K562 (cell line): ENCODE measurements around the gene RPL39. TPM values are rescaled to one million over a fixed set of nuclear protein-coding genes. Genes with fewer than 3 reads are reported as not detected.

Experiments used
- ATAC-seq: fragments of 200-7000 bp; cut with Tn5 transposase; 3 replicates; pipeline ENCODE4 v1.9.1; 2020; ENCODE audit warnings: moderate library complexity
- BruUV-seq: library from RNA; stranded (reverse); fragments of 400-500 nt; replicated peaks from 2 replicates; lab custom pipeline; 2021; lab: Mats Ljungman, UMichigan
- CTCF ChIA-PET: fragments of 300-600 bp; formaldehyde crosslinking; extraction: SDS; loops from one replicate; lab custom pipeline; 2021; ENCODE audit warnings: low intra/inter-chr PET ratio; lab: Yijun Ruan, JAX
- POLR2A ChIA-PET: fragments of 300-600, 350-650 bp; sonication (Branson Sonifier 250); formaldehyde crosslinking; extraction: SDS; loops from one replicate; lab custom pipeline; 2021; ENCODE audit warnings: antibody characterized with exemption, inconsistent platforms; lab: Yijun Ruan, JAX
- DNase-seq, 4 experiments: peaks; one replicate each; pipeline versions ENCODE4 v3.0.0 to v3.0.0-alpha.2; 2011 to 2018; ENCODE audit warnings: low spot score in 3 of 4, mixed read lengths in 3 of 4; ENCODE audit errors: extremely low read depth in 1 of 4
- FAIRE-seq: peaks from 2 replicates; lab custom pipeline; 2011; peaks lifted over from hg19 to GRCh38; lab: Jason Lieb, UNC
- H2AFZ ChIP-seq: 2 replicates; pipeline ENCODE4 v1.6.0; 2011; ENCODE audit warnings: low read depth, low read length, control low read depth, inconsistent platforms
- H3K27ac ChIP-seq: fragments of 200-600 bp; 3 replicates; pipeline ENCODE4 v1.8.0; 2011; ENCODE audit warnings: low read depth, mild to moderate bottlenecking, control low read depth, inconsistent platforms, low read length, moderate library complexity, mixed read lengths; ENCODE audit errors: extremely low read depth
- H3K27me3 ChIP-seq, 2 experiments: fragments of 300-600 bp in 1 of 2; 2 replicates in 1 of 2; 3 replicates in 1 of 2; pipeline versions ENCODE4 v1.6.0 to v1.8.0; 2011; ENCODE audit warnings: inconsistent platforms in 2 of 2, low read length in 2 of 2, mild to moderate bottlenecking in 1 of 2, mixed read lengths in 1 of 2, moderate library complexity in 1 of 2; ENCODE audit not compliant: control insufficient read depth in 2 of 2, insufficient read depth in 2 of 2
- H3K36me3 ChIP-seq: fragments of 300-600 bp; 3 replicates; pipeline ENCODE4 v1.8.0; 2011; ENCODE audit warnings: mild to moderate bottlenecking, low read length, inconsistent platforms; ENCODE audit not compliant: control insufficient read depth, insufficient read depth
- H3K4me1 ChIP-seq, 2 experiments: fragments of 200-600 bp in 1 of 2; replicated peaks in 1 of 2; 2 replicates in 1 of 2; 3 replicates in 1 of 2; pipeline versions ENCODE4 v1.5.1 to v1.8.0; 2011; ENCODE audit warnings: inconsistent platforms in 2 of 2, low read length in 2 of 2, mild to moderate bottlenecking in 1 of 2, mixed read lengths in 1 of 2, moderate library complexity in 1 of 2; ENCODE audit not compliant: control insufficient read depth in 2 of 2, insufficient read depth in 2 of 2
- H3K4me2 ChIP-seq: 2 replicates; pipeline ENCODE4 v1.6.1; 2011; ENCODE audit warnings: low read length, control low read depth, inconsistent platforms, mixed read lengths; ENCODE audit not compliant: insufficient read depth
- H3K4me3 ChIP-seq: fragments of 200-600 bp; sonication (generic), shearing (Covaris generic); 2 replicates; pipeline ENCODE4 v1.5.1; 2016; ENCODE audit warnings: control low read depth, inconsistent platforms
- H3K79me2 ChIP-seq: fragments of 200-600 bp; 3 replicates; pipeline ENCODE4 v1.8.0; 2011; ENCODE audit warnings: low read length, inconsistent platforms; ENCODE audit not compliant: control insufficient read depth, insufficient read depth
- H3K9ac ChIP-seq, 2 experiments: 2 replicates each; pipeline versions ENCODE4 v1.6.0 to v1.6.1; 2011; ENCODE audit warnings: low read depth in 2 of 2, low read length in 2 of 2, control low read depth in 1 of 2, inconsistent platforms in 1 of 2, mild to moderate bottlenecking in 1 of 2, mixed read lengths in 1 of 2; ENCODE audit not compliant: insufficient read depth in 1 of 2
- H3K9me1 ChIP-seq: one replicate; pipeline ENCODE4 v1.6.0; 2011; ENCODE audit warnings: inconsistent platforms, mild to moderate bottlenecking, low read length, moderate library complexity; ENCODE audit not compliant: control insufficient read depth, insufficient read depth
- H3K9me3 ChIP-seq: replicated peaks from 2 replicates; pipeline ENCODE4 v1.5.1; 2011; ENCODE audit warnings: low read depth, low read length, inconsistent platforms; ENCODE audit not compliant: control insufficient read depth, insufficient read depth
- H4K20me1 ChIP-seq: replicated peaks from 2 replicates; pipeline ENCODE4 v1.6.1; 2011; ENCODE audit warnings: low read length, inconsistent platforms, mixed read lengths; ENCODE audit not compliant: control insufficient read depth, insufficient read depth
- CLOCK ChIP-seq: fragments of 250-450 bp; sonication (Bioruptor Pico); IDR thresholded peaks from 2 replicates; pipeline ENCODE4 v1.4.0; 2020; ENCODE audit warnings: mild to moderate bottlenecking, moderate library complexity, borderline replicate concordance
- KAT8 ChIP-seq: fragments of 450-650 bp; IDR thresholded peaks from 2 replicates; pipeline ENCODE4 v1.6.1; 2016; ENCODE audit warnings: low read depth, mild to moderate bottlenecking
- KLF6 ChIP-seq: fragments of 250-450 bp; sonication (Bioruptor Pico); IDR thresholded peaks from 2 replicates; pipeline ENCODE4 v1.4.0; 2020; ENCODE audit warnings: mild to moderate bottlenecking, moderate library complexity, borderline replicate concordance
- MEF2D ChIP-seq: conservative IDR thresholded peaks from 2 replicates; pipeline ENCODE4 v1.6.1; 2016; ENCODE audit warnings: low read depth, missing genetic modification characterization, missing compliant biosample characterization
- MTA2 ChIP-seq: fragments of 450-650 bp; IDR thresholded peaks from 2 replicates; pipeline ENCODE4 v1.6.1; 2016; ENCODE audit warnings: low read depth
- PCBP1 ChIP-seq: fragments of 200-400 bp; formaldehyde crosslinking; IDR thresholded peaks from 2 replicates; pipeline ENCODE4 v1.6.1; 2018; ENCODE audit warnings: mild to moderate bottlenecking, low read depth, low read length; ENCODE audit not compliant: poor library complexity, severe bottlenecking
- POLR2G ChIP-seq: fragments of 200-400 bp; formaldehyde crosslinking; IDR thresholded peaks from 2 replicates; pipeline ENCODE4 v1.6.1; 2017; ENCODE audit warnings: low read depth, mild to moderate bottlenecking, antibody characterized with exemption, low read length, moderate library complexity
- POU5F1 ChIP-seq: fragments of 150-350 bp; IDR thresholded peaks from 2 replicates; pipeline ENCODE4 v1.6.1; 2014; ENCODE audit warnings: borderline replicate concordance, low read length, low read depth, mild to moderate bottlenecking; ENCODE audit not compliant: partially characterized antibody
- SMC3 ChIP-seq: conservative IDR thresholded peaks from 2 replicates; pipeline ENCODE4 v1.6.1; 2011; ENCODE audit warnings: low read depth, low read length, improper control_type of control experiment; ENCODE audit not compliant: insufficient read depth
- THRAP3 ChIP-seq: fragments of 450-650 bp; IDR thresholded peaks from 2 replicates; pipeline ENCODE4 v1.6.1; 2016; ENCODE audit warnings: mild to moderate bottlenecking, inconsistent platforms, borderline replicate concordance
- YBX1 ChIP-seq: fragments of 450-650 bp; IDR thresholded peaks from 2 replicates; pipeline ENCODE4 v1.7.1; 2016; ENCODE audit warnings: mild to moderate bottlenecking
- ZBTB49 ChIP-seq: sonication (generic); formaldehyde crosslinking; IDR thresholded peaks from 2 replicates; pipeline ENCODE4 v1.8.0; 2022; ENCODE audit warnings: missing genetic modification reagents, mild to moderate bottlenecking, borderline replicate concordance
- ZEB2 ChIP-seq: fragments of 450-650 bp; IDR thresholded peaks from 2 replicates; pipeline ENCODE4 v1.6.1; 2016
- ZNF324 ChIP-seq: fragments of 250-450 bp; sonication (Bioruptor Pico); IDR thresholded peaks from 2 replicates; pipeline ENCODE4 v1.4.0; 2020; ENCODE audit warnings: mild to moderate bottlenecking
- ZNF511 ChIP-seq: sonication (generic); formaldehyde crosslinking; IDR thresholded peaks from 2 replicates; pipeline ENCODE4 v1.8.0; 2022; ENCODE audit warnings: mild to moderate bottlenecking, missing genetic modification reagents
- ZNF668 ChIP-seq: fragments of 250-450 bp; sonication (Bioruptor Pico); IDR thresholded peaks from 2 replicates; pipeline ENCODE4 v1.8.0; 2022; ENCODE audit warnings: mild to moderate bottlenecking, inconsistent platforms
- ZNF764 ChIP-seq: fragments of 250-450 bp; sonication (Bioruptor Pico); IDR thresholded peaks from 2 replicates; pipeline ENCODE4 v1.4.0; 2020; ENCODE audit warnings: low read depth, mild to moderate bottlenecking, moderate library complexity
- WGBS: fragments of 100-300 bp; shearing (Covaris generic); methylation state at CpG from one replicate; pipeline ENCODE4 v1.1.6; 2016; ENCODE audit warnings: low coverage, mixed read lengths; ENCODE audit not compliant: insufficient coverage; ENCODE audit errors: missing lambda C conversion rate; 5-methylcytosine and 5-hydroxymethylcytosine counted together
- in situ Hi-C: fragments of 300-500 bp; cut with MboI; formaldehyde crosslinking; loops from 4 replicates; pipeline ENCODE4 v1.15.0; 2018; ENCODE audit warnings: inconsistent platforms, mixed read lengths
- intact Hi-C: fragments of 100-400 bp; cut with micrococcal nuclease; formaldehyde crosslinking; loops from 2 replicates; pipeline ENCODE4 v1.14.2; 2022
- polyA plus RNA-seq, 8 experiments: library from polyadenylated mRNA; depleted of rRNA in 4 of 8; stranded (reverse) in 5 of 8; unstranded in 3 of 8; fragments of >200 nt; fragmentation: Nextera tagmentation in 2 of 8; fragmentation: Illumina TruSeq in 1 of 8; extraction: Ambion mirVana in 2 of 8; extraction: Trizol in 1 of 8; gene quantifications; 2 replicates each; pipeline versions ENCODE4 v1.2.1 to v1.2.3, GENCODE V29; 2011 to 2014; ENCODE audit warnings: inconsistent platforms in 1 of 8, missing spikeins in 1 of 8
- total RNA-seq, 7 experiments: library from RNA; depleted of rRNA in 6 of 7; stranded (reverse); fragments of >200 nt in 6 of 7; fragmentation: Illumina TruSeq in 2 of 7; extraction: Trizol in 2 of 7; gene quantifications; 2 replicates each; pipeline versions ENCODE4 v1.2.1 to v1.2.3, GENCODE V29; 2011 to 2021; ENCODE audit warnings: low replicate concordance in 1 of 7

The RPL39 gene
- total and polyA plus RNA-seq, 9 of the 15 experiments (the other 6 are each of a cell fraction or from before 2014, with no cell fraction given): 1,382 to 5,043 (median 3,226) TPM

- TF ChIP-seq ZNF511 (CRISPR knock-in tag): no peak
- no peak for TF ChIP-seq KLF6 (CRISPR knock-in tag)
- no peak for TF ChIP-seq POLR2G
- no peak for TF ChIP-seq THRAP3
Measured at GRCh38 chrX:119745283-119745848, 46.1 kb downstream of the RPL39 start (continued).

- no peak overlapping the region for H3K9ac ChIP-seq
- intact Hi-C loops (no loop called here), in situ Hi-C loops (no loop called here)
- H3K4me2 ChIP-seq: no peak overlapping the region
- no peak overlapping the region for H2AFZ ChIP-seq
- peaks cover 9 to 38% of the 10 kb centered on the region in 2 experiments; a peak in 3 of 5 replicates for H3K27me3 ChIP-seq
- no peak overlapping the region for H3K4me3 ChIP-seq
- ATAC-seq (no peak), DNase-seq (no peak), FAIRE-seq (no peak)
- no peak overlapping the region for H3K27ac ChIP-seq
- H3K9me1 ChIP-seq: no peaks in the 10 kb centered on the region
- BruUV-seq: no TSS peak
- H3K36me3 ChIP-seq: no peaks in the 10 kb centered on the region
- no peaks in the 10 kb centered on the region for H3K79me2 ChIP-seq
- no peaks in the 10 kb centered on the region for H4K20me1 ChIP-seq
- ChIA-PET CTCF (no interaction called here), POLR2A (interaction anchor here (1.2 kb wide), 1 partner anchor 10 kb away, joined by 3 read pairs; no protein-coding TSS in a partner anchor)
- no peaks in the 10 kb centered on the region for H3K9me3 ChIP-seq
- whole genome bisulfite sequencing: 5% methylated on average over 4 of the region's 5 CpGs
- H3K4me1 ChIP-seq: no peaks in the 10 kb centered on the region
- TF ChIP-seq ZBTB49 (CRISPR knock-in tag): no peak
- no peak for TF ChIP-seq POU5F1
- no peak for TF ChIP-seq YBX1
- no peak for TF ChIP-seq SMC3
- TF ChIP-seq ZNF668 (CRISPR knock-in tag): no peak
- TF ChIP-seq ZNF324 (CRISPR knock-in tag): no peak
- no peak for TF ChIP-seq MEF2D (tag)
- TF ChIP-seq CLOCK: no peak
- no peak for TF ChIP-seq MTA2
- TF ChIP-seq PCBP1: no peak
- TF ChIP-seq ZEB2: no peak
- TF ChIP-seq ZNF764 (CRISPR knock-in tag): no peak
- no peak for TF ChIP-seq KAT8
Measured at GRCh38 chrX:119738742-119739141, 52.7 kb downstream of the RPL39 start.
